Adipocyte (in vitro differentiated cells): ENCODE data around the gene AQP10.
"Not testable (repeated sequence)": the region's sequence is repeated elsewhere in the genome, so short reads cannot be mapped to it uniquely, and the experiment has no call there.

Experiments used
- DNase-seq: peaks from one replicate; pipeline ENCODE4 v3.0.0-alpha.2; 2015; ENCODE audit warnings: low read depth
- H3K27me3 ChIP-seq: replicated peaks from 2 replicates; pipeline ENCODE4 v1.7.0; 2013; ENCODE audit warnings: mild to moderate bottlenecking, low read length, moderate library complexity; ENCODE audit not compliant: control insufficient read depth, insufficient read depth
- H3K36me3 ChIP-seq: 2 replicates; pipeline ENCODE4 v1.7.0; 2013; ENCODE audit warnings: low read length, mild to moderate bottlenecking, moderate library complexity; ENCODE audit not compliant: control insufficient read depth, insufficient read depth, severe bottlenecking
- H3K4me1 ChIP-seq: 2 replicates; pipeline ENCODE4 v1.7.0; 2013; ENCODE audit warnings: mild to moderate bottlenecking, low read length, moderate library complexity; ENCODE audit not compliant: control insufficient read depth, insufficient read depth
- H3K4me3 ChIP-seq: 2 replicates; pipeline ENCODE4 v1.7.0; 2013; ENCODE audit warnings: mild to moderate bottlenecking, low read length, moderate library complexity
- H3K9ac ChIP-seq: 2 replicates; pipeline ENCODE4 v1.7.0; 2013; ENCODE audit warnings: mild to moderate bottlenecking, low read length, moderate library complexity
- H3K9me3 ChIP-seq: 2 replicates; pipeline ENCODE4 v1.7.0; 2013; ENCODE audit warnings: mild to moderate bottlenecking, low read length, moderate library complexity; ENCODE audit not compliant: control insufficient read depth

Gene AQP10

GRCh38 chr1:154306151-154306550 lies 14.7 kb upstream of the AQP10 start:
- no peak overlapping the region for H3K4me3 ChIP-seq
- no peaks in the 10 kb centered on the region for H3K36me3 ChIP-seq
- no peaks in the 10 kb centered on the region for H3K4me1 ChIP-seq
- H3K27me3 ChIP-seq, result no peaks in the 10 kb centered on the region
- H3K9ac ChIP-seq, result no peak overlapping the region
- no peaks in the 10 kb centered on the region for H3K9me3 ChIP-seq
- peak; percentile 24 for DNase-seq

- not testable (repeated sequence) for H3K4me1 ChIP-seq, H3K36me3 ChIP-seq, H3K27me3 ChIP-seq, H3K4me3 ChIP-seq, H3K9ac ChIP-seq, H3K9me3 ChIP-seq, DNase-seq
Measured at GRCh38 chr1:154307670-154308270, 13.1 kb upstream of the AQP10 start.

GRCh38 chr1:154309136-154309535 lies 11.8 kb upstream of the AQP10 start:
- not testable (repeated sequence) for H3K4me3 ChIP-seq, H3K9ac ChIP-seq, H3K27me3 ChIP-seq, H3K4me1 ChIP-seq, DNase-seq, H3K36me3 ChIP-seq, H3K9me3 ChIP-seq

GRCh38 chr1:154312229-154313065 lies 8.4 kb upstream of the AQP10 start:
- peaks cover 12% of the 10 kb centered on the region for H3K9me3 ChIP-seq
- H3K27me3 ChIP-seq, H3K9ac ChIP-seq, H3K36me3 ChIP-seq, DNase-seq, H3K4me1 ChIP-seq, H3K4me3 ChIP-seq: not testable (repeated sequence)

- Histone ChIP-seq H3K4me3 (no peak overlapping the region), H3K36me3 (no peaks in the 10 kb centered on the region), H3K9me3 (peaks cover 13% of the 10 kb centered on the region), H3K4me1 (no peaks in the 10 kb centered on the region), H3K9ac (no peak overlapping the region), H3K27me3 (peaks cover 3% of the 10 kb centered on the region)
- DNase-seq, result no peak
Measured at GRCh38 chr1:154313066-154313356, 7.9 kb upstream of the AQP10 start.

- not testable (repeated sequence) for DNase-seq, H3K4me3 ChIP-seq, H3K9ac ChIP-seq, H3K27me3 ChIP-seq, H3K4me1 ChIP-seq, H3K36me3 ChIP-seq
- H3K9me3 ChIP-seq, result peaks cover 13% of the 10 kb centered on the region
Measured at GRCh38 chr1:154314226-154314625, 6.7 kb upstream of the AQP10 start.

- Histone ChIP-seq H3K36me3 (no peaks in the 10 kb centered on the region), H3K9me3 (peaks cover 13% of the 10 kb centered on the region), H3K9ac (no peak overlapping the region), H3K4me3 (no peak overlapping the region), H3K4me1 (no peaks in the 10 kb centered on the region), H3K27me3 (peaks cover 3% of the 10 kb centered on the region)
- no peak for DNase-seq
Measured at GRCh38 chr1:154316704-154317103, 4.2 kb upstream of the AQP10 start.

- Histone ChIP-seq H3K27me3 (peaks cover 7% of the 10 kb centered on the region), H3K4me3 (no peak overlapping the region), H3K36me3 (no peaks in the 10 kb centered on the region), H3K9ac (no peak overlapping the region), H3K9me3 (peaks cover 13% of the 10 kb centered on the region), H3K4me1 (no peaks in the 10 kb centered on the region)
- no peak for DNase-seq
Measured at GRCh38 chr1:154318386-154318785, 2.5 kb upstream of the AQP10 start.

- H3K9me3 ChIP-seq, DNase-seq, H3K27me3 ChIP-seq, H3K9ac ChIP-seq, H3K4me1 ChIP-seq, H3K36me3 ChIP-seq, H3K4me3 ChIP-seq: not testable (repeated sequence)
Measured at GRCh38 chr1:154321609-154321934, 679 bp downstream of the AQP10 start.

GRCh38 chr1:154323493-154323892 lies 2.6 kb downstream of the AQP10 start:
- Histone ChIP-seq H3K36me3 (no peaks in the 10 kb centered on the region), H3K9ac (no peak overlapping the region), H3K9me3 (no peaks in the 10 kb centered on the region), H3K4me3 (no peak overlapping the region), H3K27me3 (peaks cover 9% of the 10 kb centered on the region), H3K4me1 (peaks cover 21% of the 10 kb centered on the region)
- DNase-seq, result no peak

GRCh38 chr1:154324241-154324640 lies 3.3 kb downstream of the AQP10 start:
- DNase-seq, result no peak
- Histone ChIP-seq H3K9ac (no peak overlapping the region), H3K4me1 (peaks cover 25% of the 10 kb centered on the region), H3K27me3 (peaks cover 9% of the 10 kb centered on the region), H3K36me3 (no peaks in the 10 kb centered on the region), H3K9me3 (no peaks in the 10 kb centered on the region), H3K4me3 (no peak overlapping the region)
